A673 (cell line): ENCODE results near the gene OSGEP. TPM values are rescaled to one million over a fixed set of nuclear protein-coding genes. Genes with fewer than 3 reads are reported as not detected.

Experiments
- BruUV-seq: library from RNA; stranded (reverse); fragments of 400-500 nt; replicated peaks from 2 replicates; lab custom pipeline; 2021; lab: Mats Ljungman, UMichigan
- CTCF ChIA-PET: fragments of 300-600 bp; sonication (Branson Sonifier 250); formaldehyde crosslinking; loops from one replicate; lab custom pipeline; 2022; ENCODE audit warnings: antibody characterized with exemption; lab: Charles Lee
- POLR2A ChIA-PET: fragments of 300-600 bp; sonication (Branson Sonifier 250); formaldehyde crosslinking; loops from one replicate; lab custom pipeline; 2022; ENCODE audit warnings: antibody characterized with exemption; ENCODE audit not compliant: low non-redundant PET; lab: Charles Lee
- DNase-seq: peaks from one replicate; pipeline ENCODE4 v3.0.0-alpha.2; 2015; ENCODE audit warnings: low spot score
- H3K27ac ChIP-seq: fragments of 200-600 bp; sonication (generic); 2 replicates; pipeline ENCODE4 v1.5.1; 2016; ENCODE audit warnings: mixed run types, low read depth, mild to moderate bottlenecking, mixed read lengths, antibody characterized with exemption, low read length; ENCODE audit not compliant: poor library complexity, severe bottlenecking
- H3K27me3 ChIP-seq: fragments of 200-600 bp; sonication (generic); replicated peaks from 2 replicates; pipeline ENCODE4 v1.6.1; 2017; ENCODE audit warnings: mixed run types, low read depth, mild to moderate bottlenecking, mixed read lengths, antibody characterized with exemption, low read length; ENCODE audit not compliant: insufficient read depth, poor library complexity
- H3K36me3 ChIP-seq: fragments of 200-600 bp; sonication (generic); 2 replicates; pipeline ENCODE4 v1.6.1; 2016; ENCODE audit warnings: mixed run types, mild to moderate bottlenecking, mixed read lengths, antibody characterized with exemption, low read length; ENCODE audit not compliant: insufficient read depth, poor library complexity, severe bottlenecking
- H3K4me1 ChIP-seq: fragments of 200-600 bp; sonication (generic); 2 replicates; pipeline ENCODE4 v1.6.1; 2017; ENCODE audit warnings: mixed run types, mild to moderate bottlenecking, mixed read lengths, antibody characterized with exemption, low read length; ENCODE audit not compliant: insufficient read depth, poor library complexity, severe bottlenecking
- H3K4me3 ChIP-seq: fragments of 200-600 bp; sonication (generic); 2 replicates; pipeline ENCODE4 v1.5.1; 2016; ENCODE audit warnings: low read depth, mixed run types, mild to moderate bottlenecking, mixed read lengths, low read length; ENCODE audit not compliant: poor library complexity, severe bottlenecking
- H3K9me3 ChIP-seq: fragments of 200-600 bp; sonication (generic); 2 replicates; pipeline ENCODE4 v1.6.1; 2016; ENCODE audit warnings: mixed run types, low read depth, mild to moderate bottlenecking, mixed read lengths, antibody characterized with exemption, low read length; ENCODE audit not compliant: poor library complexity, severe bottlenecking
- EZH2 ChIP-seq: fragments of 200-600 bp; sonication (generic); IDR thresholded peaks from 2 replicates; pipeline ENCODE4 v1.6.1; 2017; ENCODE audit warnings: borderline replicate concordance, low read depth, mild to moderate bottlenecking, mixed read lengths, antibody characterized with exemption, low read length; ENCODE audit not compliant: poor library complexity, severe bottlenecking
- intact Hi-C: fragments of 100-400 bp; cut with micrococcal nuclease; formaldehyde crosslinking; loops from one replicate; pipeline ENCODE4 v1.10.0; 2022; ENCODE audit not compliant: unreplicated experiment
- total RNA-seq: library from RNA; stranded (reverse); gene quantifications from 2 replicates; pipeline ENCODE4 v1.2.3, GENCODE V29; 2021
- TF ChIP-seq, protein P1 (sequence below): fragments of 300-800, 200-600 bp; sonication (generic); conservative IDR thresholded peaks from 2 replicates; pipeline ENCODE4 v1.5.1; 2017; ENCODE audit warnings: low read depth, mild to moderate bottlenecking, antibody characterized with exemption, low read length, moderate library complexity, mixed read lengths

OSGEP gene
- total RNA-seq, 1 experiment from 2014 or later: 67.8 TPM

DNA sequence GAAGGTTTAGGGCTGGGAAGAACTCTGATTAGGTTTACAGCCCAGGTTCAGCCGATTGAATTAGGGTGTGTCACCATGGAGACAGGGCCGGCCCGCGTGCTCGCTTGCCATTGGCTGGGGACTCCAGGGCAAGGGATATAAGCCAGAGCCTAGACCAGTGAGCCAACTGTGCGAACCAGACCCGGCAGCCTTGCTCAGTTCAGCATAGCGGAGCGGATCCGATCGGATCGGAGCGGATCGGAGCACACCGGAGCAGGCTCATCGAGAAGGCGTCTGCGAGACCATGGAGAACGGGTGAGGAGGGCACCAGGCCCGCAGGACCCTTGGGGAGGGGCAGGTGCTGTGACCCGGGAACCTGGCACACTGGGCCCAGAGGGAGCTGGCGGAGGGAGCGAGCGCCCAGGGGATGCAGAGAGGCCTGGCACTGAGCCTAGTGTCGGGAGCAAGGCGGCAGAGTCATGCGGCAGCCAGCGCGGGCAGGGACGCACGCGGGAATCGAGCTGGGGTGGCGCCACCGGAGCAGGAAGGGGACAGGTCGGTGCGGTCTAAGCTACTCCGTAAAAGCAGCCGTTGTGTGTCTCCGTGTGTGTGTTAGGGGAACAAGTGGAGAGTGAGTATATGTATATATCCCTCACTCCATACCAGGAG lies 14.8 kb upstream of the OSGEP start, which contains the start of gene PNP:
Gene PNP (plus strand): TSS at position 165 of the 648 bp plus-strand sequence. CDS start 119 bp downstream, at position 284.
- Histone ChIP-seq H3K27me3 (no peaks in the 10 kb centered on the region), H3K36me3 (peaks cover 28% of the 10 kb centered on the region), H3K9me3 (no peaks in the 10 kb centered on the region), H3K4me3 (peak within 1 kb of the TSS; percentile 87), H3K27ac (peak within 1 kb of the TSS; percentile 85), H3K4me1 (peaks cover 9% of the 10 kb centered on the region)
- peak; percentile 95 for DNase-seq
- ChIA-PET CTCF (no interaction called here), POLR2A (interaction anchor here (0.6 to 0.8 kb wide), 3 partner anchors 8 to 57 kb away, joined by 3 to 5 read pairs (median 3); partner anchors contain the start of gene PIP4P1)
- no peak for TF ChIP-seq EZH2
- TF ChIP-seq, protein P1, sequence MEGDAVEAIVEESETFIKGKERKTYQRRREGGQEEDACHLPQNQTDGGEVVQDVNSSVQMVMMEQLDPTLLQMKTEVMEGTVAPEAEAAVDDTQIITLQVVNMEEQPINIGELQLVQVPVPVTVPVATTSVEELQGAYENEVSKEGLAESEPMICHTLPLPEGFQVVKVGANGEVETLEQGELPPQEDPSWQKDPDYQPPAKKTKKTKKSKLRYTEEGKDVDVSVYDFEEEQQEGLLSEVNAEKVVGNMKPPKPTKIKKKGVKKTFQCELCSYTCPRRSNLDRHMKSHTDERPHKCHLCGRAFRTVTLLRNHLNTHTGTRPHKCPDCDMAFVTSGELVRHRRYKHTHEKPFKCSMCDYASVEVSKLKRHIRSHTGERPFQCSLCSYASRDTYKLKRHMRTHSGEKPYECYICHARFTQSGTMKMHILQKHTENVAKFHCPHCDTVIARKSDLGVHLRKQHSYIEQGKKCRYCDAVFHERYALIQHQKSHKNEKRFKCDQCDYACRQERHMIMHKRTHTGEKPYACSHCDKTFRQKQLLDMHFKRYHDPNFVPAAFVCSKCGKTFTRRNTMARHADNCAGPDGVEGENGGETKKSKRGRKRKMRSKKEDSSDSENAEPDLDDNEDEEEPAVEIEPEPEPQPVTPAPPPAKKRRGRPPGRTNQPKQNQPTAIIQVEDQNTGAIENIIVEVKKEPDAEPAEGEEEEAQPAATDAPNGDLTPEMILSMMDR: no peak
- no TSS peak for BruUV-seq
- intact Hi-C loops: no loop called here

DNA sequence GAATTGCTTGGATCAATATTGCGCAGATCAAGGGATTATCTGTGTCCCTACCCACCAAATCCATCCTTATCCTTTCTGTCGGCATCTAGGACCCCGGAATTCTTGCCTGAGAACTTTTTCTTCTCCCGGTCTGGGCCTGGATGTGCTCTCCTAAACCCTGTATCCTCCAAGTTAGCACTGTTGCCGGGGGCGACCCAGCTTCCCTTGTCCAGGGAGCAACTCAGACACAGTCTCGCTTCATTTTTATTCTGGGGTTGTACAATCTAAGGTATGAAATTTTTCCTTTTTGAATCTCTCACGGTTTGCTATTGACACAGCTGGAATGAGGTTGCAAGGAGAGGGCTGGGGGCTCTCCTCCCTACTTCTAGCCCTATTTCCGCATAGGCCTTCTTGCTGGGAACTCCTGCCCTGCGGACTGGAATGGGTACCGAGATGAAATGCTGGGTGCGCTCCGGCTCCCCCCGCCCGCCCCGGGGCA lies 14.2 kb upstream of the OSGEP start:
- H3K27ac ChIP-seq: no peak overlapping the region
- CTCF ChIA-PET: no interaction called here
- peak overlapping the region; percentile 87 for H3K4me3 ChIP-seq
- H3K36me3 ChIP-seq: peaks cover 22% of the 10 kb centered on the region
- no TSS peak for BruUV-seq
- H3K4me1 ChIP-seq: peaks cover 9% of the 10 kb centered on the region
- H3K27me3 ChIP-seq: no peaks in the 10 kb centered on the region
- TF ChIP-seq, protein P1: no peak
- no peak for TF ChIP-seq EZH2
- POLR2A ChIA-PET: no interaction called here
- intact Hi-C loops: no loop called here
- no peak for DNase-seq
- H3K9me3 ChIP-seq: no peaks in the 10 kb centered on the region

DNA sequence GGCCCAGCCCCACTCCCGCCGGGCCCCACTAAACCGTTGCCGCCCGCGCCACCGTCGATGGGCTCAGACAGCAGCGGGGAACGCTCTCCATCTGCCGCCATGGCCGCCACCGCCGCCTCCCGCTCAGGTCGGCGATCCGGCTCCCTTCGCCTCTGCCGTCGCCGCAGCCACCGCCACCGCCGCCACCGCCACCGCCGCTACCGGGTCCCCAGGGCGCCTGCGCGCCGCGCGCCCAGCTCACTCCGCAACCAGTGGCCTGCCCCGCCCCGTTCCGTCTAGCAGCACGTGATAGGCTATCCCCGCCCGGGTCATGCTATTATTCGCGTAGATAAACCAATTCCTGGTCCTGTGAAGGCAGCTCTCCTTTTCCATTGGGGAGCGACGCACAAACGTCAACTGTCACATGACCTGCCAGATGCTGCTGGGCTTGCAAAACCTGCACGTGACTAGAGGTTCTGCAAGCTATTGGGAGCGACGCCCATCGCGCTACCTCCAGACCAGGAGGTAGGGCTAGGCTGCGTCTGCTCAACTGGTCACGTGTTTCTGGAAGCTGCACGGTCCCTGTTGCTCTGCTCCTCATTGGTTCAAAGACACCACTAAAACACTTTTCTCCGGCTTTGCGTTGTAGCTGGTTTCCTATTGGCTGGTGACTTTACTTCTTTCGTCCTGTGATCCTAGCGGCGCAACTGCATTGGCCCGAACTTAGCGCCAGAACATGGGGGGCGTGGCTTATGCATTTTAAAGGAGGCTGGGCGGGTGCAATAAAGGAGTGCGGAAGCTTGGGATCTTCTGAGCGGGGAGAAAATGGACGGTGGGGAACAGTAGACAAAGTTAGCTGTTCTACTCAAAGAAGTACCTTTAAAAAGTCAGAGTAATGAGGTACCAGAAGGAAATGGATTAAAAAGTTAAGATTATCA lies 6.9 kb upstream of the OSGEP start, which contains the start of gene PIP4P1:
Gene PIP4P1 (minus strand): TSS at position 210 of the 917 bp plus-strand sequence. CDS start 109 bp downstream, at position 101.
- no TSS peak for BruUV-seq
- H3K9me3 ChIP-seq: no peaks in the 10 kb centered on the region
- ChIA-PET POLR2A (interaction anchor here (0.6 to 1.2 kb wide), 5 partner anchors 8 to 405 kb away, joined by 3 to 5 read pairs (median 3); partner anchors contain the start of genes PNP and TEP1), CTCF (interaction anchor here (0.6 kb wide), 1 partner anchor 20 kb away, joined by 3 read pairs; no protein-coding TSS in a partner anchor)
- peak within 1 kb of the TSS; percentile 91 for H3K27ac ChIP-seq
- H3K4me3 ChIP-seq: peak within 1 kb of the TSS; percentile 86
- TF ChIP-seq, protein P1: no peak
- TF ChIP-seq EZH2: no peak
- peaks cover 15% of the 10 kb centered on the region for H3K4me1 ChIP-seq
- H3K27me3 ChIP-seq: no peaks in the 10 kb centered on the region
- DNase-seq: peak; percentile 100
- peaks cover 34% of the 10 kb centered on the region for H3K36me3 ChIP-seq
- intact Hi-C loops: loop anchor here (5.0 kb wide), 1 partner anchor 221 kb away; the partner anchor contains the start of gene RNASE4
